Mucosa of stomach (tissue), 1 donor: Measurements from ENCODE around the gene NUDT22.
A peak's percentile ranks its signal among the peaks of the same experiment; 100 is the strongest.

Experiments
- H3K27me3 ChIP-seq: one replicate; pipeline ENCODE4 v1.7.0; 2013; ENCODE audit warnings: mild to moderate bottlenecking, low read length; ENCODE audit not compliant: control insufficient read depth, insufficient read depth
- H3K36me3 ChIP-seq: one replicate; pipeline ENCODE4 v1.7.0; 2013; ENCODE audit warnings: low read length; ENCODE audit not compliant: control insufficient read depth, insufficient read depth
- H3K4me1 ChIP-seq: one replicate; pipeline ENCODE4 v1.7.0; 2013; ENCODE audit warnings: mild to moderate bottlenecking, low read length; ENCODE audit not compliant: control insufficient read depth, insufficient read depth
- H3K4me3 ChIP-seq: one replicate; pipeline ENCODE4 v1.7.0; 2013; ENCODE audit warnings: low read length
- H3K9ac ChIP-seq: one replicate; pipeline ENCODE4 v1.7.0; 2013; ENCODE audit warnings: mild to moderate bottlenecking, low read length, moderate library complexity
- H3K9me3 ChIP-seq: one replicate; pipeline ENCODE4 v1.7.0; 2013; ENCODE audit warnings: mild to moderate bottlenecking, low read length, moderate library complexity; ENCODE audit not compliant: control insufficient read depth
- donor health status: Pancreatic carcinoma.

Gene NUDT22

GRCh38 chr11:64249038-64249437 is 23.0 kb downstream of the NUDT22 start:
- Histone ChIP-seq H3K9ac (no peak overlapping the region), H3K27me3 (peaks cover 5% of the 10 kb centered on the region), H3K36me3 (no peaks in the 10 kb centered on the region), H3K9me3 (no peaks in the 10 kb centered on the region), H3K4me3 (no peak overlapping the region), H3K4me1 (peaks cover 47% of the 10 kb centered on the region)

- Histone ChIP-seq H3K4me1 (peaks cover 47% of the 10 kb centered on the region), H3K9me3 (no peaks in the 10 kb centered on the region), H3K4me3 (no peak overlapping the region), H3K27me3 (peaks cover 5% of the 10 kb centered on the region), H3K36me3 (peaks cover 2% of the 10 kb centered on the region), H3K9ac (no peak overlapping the region)
Measured at GRCh38 chr11:64249563-64250414, 23.7 kb downstream of the NUDT22 start.

GRCh38 chr11:64250415-64251015 is 24.4 kb downstream of the NUDT22 start:
- H3K36me3 ChIP-seq, result peaks cover 8% of the 10 kb centered on the region
- H3K4me1 ChIP-seq, result peaks cover 40% of the 10 kb centered on the region
- H3K9me3 ChIP-seq, result no peaks in the 10 kb centered on the region
- peak overlapping the region; percentile 25 for H3K4me3 ChIP-seq
- H3K9ac ChIP-seq, result peak overlapping the region; percentile 55
- peaks cover 5% of the 10 kb centered on the region for H3K27me3 ChIP-seq

GRCh38 chr11:64251016-64251752 is 25.1 kb downstream of the NUDT22 start, which contains the start of gene PLCB3:
TSS of gene PLCB3 (plus strand) at chr11:64251530. CDS start at chr11:64251650, 120 bp downstream.
- Histone ChIP-seq H3K4me3 (peak within 1 kb of the TSS; percentile 65), H3K4me1 (peaks cover 34% of the 10 kb centered on the region), H3K9ac (peak within 1 kb of the TSS; percentile 72), H3K9me3 (no peaks in the 10 kb centered on the region), H3K36me3 (peaks cover 14% of the 10 kb centered on the region), H3K27me3 (peaks cover 5% of the 10 kb centered on the region)

- Histone ChIP-seq H3K4me1 (peaks cover 34% of the 10 kb centered on the region), H3K9ac (peak overlapping the region; percentile 72), H3K27me3 (peaks cover 5% of the 10 kb centered on the region), H3K36me3 (peaks cover 16% of the 10 kb centered on the region), H3K9me3 (no peaks in the 10 kb centered on the region), H3K4me3 (peak overlapping the region; percentile 65)
Measured at GRCh38 chr11:64251753-64252002, 25.6 kb downstream of the NUDT22 start.

GRCh38 chr11:64252003-64252872 is 26.2 kb downstream of the NUDT22 start:
- Histone ChIP-seq H3K27me3 (peaks cover 5% of the 10 kb centered on the region), H3K4me3 (peak overlapping the region; percentile 65), H3K36me3 (peaks cover 16% of the 10 kb centered on the region), H3K4me1 (peaks cover 34% of the 10 kb centered on the region), H3K9ac (peak overlapping the region; percentile 72), H3K9me3 (no peaks in the 10 kb centered on the region)

GRCh38 chr11:64253043-64253442 is 27.0 kb downstream of the NUDT22 start:
- Histone ChIP-seq H3K9me3 (no peaks in the 10 kb centered on the region), H3K4me3 (no peak overlapping the region), H3K27me3 (peaks cover 5% of the 10 kb centered on the region), H3K36me3 (peaks cover 16% of the 10 kb centered on the region), H3K9ac (peak overlapping the region; percentile 72), H3K4me1 (peaks cover 29% of the 10 kb centered on the region)

GRCh38 chr11:64253481-64253880 is 27.4 kb downstream of the NUDT22 start:
- H3K4me3 ChIP-seq, result no peak overlapping the region
- H3K9ac ChIP-seq, result peak overlapping the region; percentile 72
- H3K27me3 ChIP-seq, result peaks cover 5% of the 10 kb centered on the region
- peaks cover 29% of the 10 kb centered on the region for H3K4me1 ChIP-seq
- H3K9me3 ChIP-seq, result no peaks in the 10 kb centered on the region
- peaks cover 16% of the 10 kb centered on the region for H3K36me3 ChIP-seq

- Histone ChIP-seq H3K4me3 (no peak overlapping the region), H3K27me3 (peaks cover 5% of the 10 kb centered on the region), H3K9ac (no peak overlapping the region), H3K36me3 (peaks cover 16% of the 10 kb centered on the region), H3K4me1 (peaks cover 29% of the 10 kb centered on the region), H3K9me3 (no peaks in the 10 kb centered on the region)
Measured at GRCh38 chr11:64254326-64254725, 28.3 kb downstream of the NUDT22 start.

GRCh38 chr11:64255135-64256128 is 29.4 kb downstream of the NUDT22 start:
- peaks cover 5% of the 10 kb centered on the region for H3K27me3 ChIP-seq
- no peak overlapping the region for H3K4me3 ChIP-seq
- peaks cover 28% of the 10 kb centered on the region for H3K4me1 ChIP-seq

More at GRCh38 chr11:64255135-64256128, 29.4 kb downstream of the NUDT22 start:
- H3K9me3 ChIP-seq, result no peaks in the 10 kb centered on the region
- H3K9ac ChIP-seq, result no peak overlapping the region
- H3K36me3 ChIP-seq, result peaks cover 21% of the 10 kb centered on the region
